ENCODE data around the gene PTAR1. TPM values are rescaled to one million over a fixed set of nuclear protein-coding genes. Genes with fewer than 3 reads are reported as not detected.

Gene PTAR1
- total RNA-seq, 2 experiments from 2014 or later, result 55.6 to 62.3 TPM

DNA sequence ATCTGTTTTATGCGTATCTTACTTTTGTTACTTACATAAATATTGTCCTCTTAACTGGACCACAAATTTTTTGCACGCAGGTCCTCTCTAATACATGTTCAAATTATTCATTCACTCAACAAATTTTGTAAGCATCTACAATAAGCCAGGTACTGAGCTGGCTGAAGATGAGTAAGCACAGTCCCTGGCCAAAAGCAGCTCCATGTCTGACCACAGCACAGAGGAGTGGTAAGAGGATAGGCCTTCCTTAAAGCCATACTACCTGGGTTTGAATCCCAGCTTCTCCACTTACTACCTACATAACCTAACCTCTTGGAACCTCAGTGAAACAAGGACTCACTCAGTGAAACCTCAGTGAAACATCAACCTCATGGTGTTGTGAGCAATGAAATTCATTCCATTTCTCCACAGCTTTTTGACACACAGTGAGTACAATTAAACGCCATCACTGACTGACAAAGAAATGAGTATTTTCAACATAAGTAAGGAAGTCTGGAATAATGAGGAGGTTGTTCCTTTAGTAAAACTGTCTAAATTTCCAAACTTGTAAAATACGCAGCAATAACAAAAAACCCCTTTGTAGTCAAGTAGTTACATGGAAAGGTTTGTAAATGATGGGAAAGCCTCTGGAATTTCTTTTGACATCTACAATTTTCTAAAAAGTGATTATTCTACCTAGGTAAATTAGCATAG is 15.0 kb downstream of the PTAR1 start:
- Mint-ChIP-seq H3K27ac (no peak overlapping the region), H3K36me3 (ENCODE audit: low read depth) (peaks cover 60% of the 10 kb centered on the region), H3K4me1 (peaks cover 24% of the 10 kb centered on the region), H3K9me3 (no peaks in the 10 kb centered on the region), H3K27me3 (no peaks in the 10 kb centered on the region), H3K4me3 (no peak overlapping the region)
- ChIA-PET CTCF (no interaction called here), POLR2A (no interaction called here)
- DNase-seq, result no peak

DNA sequence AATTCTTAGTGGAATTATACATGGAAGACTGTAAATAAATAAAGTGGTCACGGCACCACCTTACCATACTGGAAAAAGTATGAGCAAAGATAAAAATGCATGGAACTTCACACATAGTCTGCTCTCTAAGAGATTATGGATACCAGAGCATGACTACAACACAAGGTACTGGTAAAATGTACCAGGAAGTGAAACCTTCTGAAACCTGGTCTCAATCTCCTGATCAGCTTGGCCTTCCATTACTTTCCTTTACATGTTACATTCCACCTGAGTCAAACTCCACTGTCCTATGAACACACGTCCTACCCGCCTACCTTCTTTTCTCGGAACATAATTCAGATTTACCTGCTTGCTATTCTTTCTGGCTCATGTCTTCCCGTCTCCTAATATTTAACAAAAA is 15.9 kb downstream of the PTAR1 start:
- H3K9me3 Mint-ChIP-seq, result no peaks in the 10 kb centered on the region
- no peaks in the 10 kb centered on the region for H3K27me3 Mint-ChIP-seq
- no peak overlapping the region for H3K27ac Mint-ChIP-seq
- DNase-seq, result no peak
- peaks cover 63% of the 10 kb centered on the region for H3K36me3 Mint-ChIP-seq (ENCODE audit: low read depth)
- peaks cover 24% of the 10 kb centered on the region for H3K4me1 Mint-ChIP-seq
- ChIA-PET CTCF (no interaction called here), POLR2A (no interaction called here)
- no peak overlapping the region for H3K4me3 Mint-ChIP-seq

GRCh38 chr9:69740872-69741505 is 18.8 kb downstream of the PTAR1 start:
- H3K27ac Mint-ChIP-seq, result no peak overlapping the region
- H3K4me1 Mint-ChIP-seq, result peaks cover 15% of the 10 kb centered on the region
- H3K27me3 Mint-ChIP-seq, result no peaks in the 10 kb centered on the region
- peaks cover 53% of the 10 kb centered on the region for H3K36me3 Mint-ChIP-seq (ENCODE audit: low read depth)
- ChIA-PET POLR2A (no interaction called here), CTCF (interaction anchor here (0.7 kb wide), 1 partner anchor 64 kb away, joined by 3 read pairs; no protein-coding TSS in a partner anchor)
- DNase-seq, result no peak
- no peak overlapping the region for H3K4me3 Mint-ChIP-seq
- H3K9me3 Mint-ChIP-seq, result no peaks in the 10 kb centered on the region

- no peak for DNase-seq
- Mint-ChIP-seq H3K27me3 (no peaks in the 10 kb centered on the region), H3K4me3 (no peak overlapping the region), H3K36me3 (ENCODE audit: low read depth) (peaks cover 50% of the 10 kb centered on the region), H3K4me1 (no peaks in the 10 kb centered on the region), H3K9me3 (no peaks in the 10 kb centered on the region), H3K27ac (no peak overlapping the region)
- ChIA-PET CTCF (no interaction called here), POLR2A (interaction anchor here (0.6 kb wide), 1 partner anchor 633 kb away, joined by 6 read pairs; no protein-coding TSS in a partner anchor)
These were observed 28.5 kb downstream of the PTAR1 start for GRCh38 chr9:69731348-69731747.

- H3K27ac Mint-ChIP-seq, result no peak overlapping the region
- ChIA-PET POLR2A (no interaction called here), CTCF (no interaction called here)
- no peaks in the 10 kb centered on the region for H3K4me1 Mint-ChIP-seq
- H3K9me3 Mint-ChIP-seq, result no peaks in the 10 kb centered on the region
- no peaks in the 10 kb centered on the region for H3K27me3 Mint-ChIP-seq
- no peak for DNase-seq
- H3K36me3 Mint-ChIP-seq (ENCODE audit: low read depth), result peaks cover 61% of the 10 kb centered on the region
- no peak overlapping the region for H3K4me3 Mint-ChIP-seq
These were observed 39.8 kb downstream of the PTAR1 start for GRCh38 chr9:69719983-69720382.

- ChIA-PET POLR2A (no interaction called here), CTCF (no interaction called here)
- Mint-ChIP-seq H3K9me3 (no peaks in the 10 kb centered on the region), H3K36me3 (ENCODE audit: low read depth) (peaks cover 62% of the 10 kb centered on the region), H3K27ac (no peak overlapping the region), H3K4me1 (no peaks in the 10 kb centered on the region), H3K4me3 (no peak overlapping the region), H3K27me3 (no peaks in the 10 kb centered on the region)
- DNase-seq, result no peak
These were observed 40.4 kb downstream of the PTAR1 start for GRCh38 chr9:69719367-69719766.

GRCh38 chr9:69718218-69718617 is 41.6 kb downstream of the PTAR1 start:
- Mint-ChIP-seq H3K4me1 (no peaks in the 10 kb centered on the region), H3K4me3 (no peak overlapping the region), H3K36me3 (ENCODE audit: low read depth) (peaks cover 55% of the 10 kb centered on the region), H3K9me3 (no peaks in the 10 kb centered on the region), H3K27ac (no peak overlapping the region), H3K27me3 (no peaks in the 10 kb centered on the region)
- POLR2A ChIA-PET, result no interaction called here
- CTCF ChIA-PET, result no interaction called here
- no peak for DNase-seq

DNA sequence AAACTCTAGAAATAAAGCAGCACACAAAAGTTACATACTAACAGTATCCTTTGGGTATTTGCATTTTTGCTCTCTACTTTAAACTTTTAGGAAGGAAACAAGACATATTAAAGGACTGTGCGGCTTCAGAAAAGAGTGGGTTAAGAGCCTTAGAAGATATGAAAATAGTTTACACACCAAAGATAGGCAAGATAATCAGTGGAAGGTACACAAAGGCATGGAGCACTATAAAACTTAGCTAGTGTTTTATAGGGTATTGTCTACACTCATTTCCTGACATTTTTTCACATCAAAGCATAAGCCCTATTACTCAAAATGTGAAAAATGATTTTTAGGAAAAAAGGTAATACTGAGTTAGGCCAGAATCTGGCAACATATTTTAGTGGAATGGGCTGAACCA is 44.0 kb downstream of the PTAR1 start:
- Mint-ChIP-seq H3K36me3 (ENCODE audit: low read depth) (peaks cover 39% of the 10 kb centered on the region), H3K4me3 (no peak overlapping the region), H3K27me3 (no peaks in the 10 kb centered on the region), H3K4me1 (no peaks in the 10 kb centered on the region), H3K9me3 (no peaks in the 10 kb centered on the region), H3K27ac (no peak overlapping the region)
- no peak for DNase-seq
- CTCF ChIA-PET, result interaction anchor here (1.0 kb wide), 1 partner anchor 19 kb away, joined by 3 read pairs; no protein-coding TSS in a partner anchor
- POLR2A ChIA-PET, result no interaction called here

DNA sequence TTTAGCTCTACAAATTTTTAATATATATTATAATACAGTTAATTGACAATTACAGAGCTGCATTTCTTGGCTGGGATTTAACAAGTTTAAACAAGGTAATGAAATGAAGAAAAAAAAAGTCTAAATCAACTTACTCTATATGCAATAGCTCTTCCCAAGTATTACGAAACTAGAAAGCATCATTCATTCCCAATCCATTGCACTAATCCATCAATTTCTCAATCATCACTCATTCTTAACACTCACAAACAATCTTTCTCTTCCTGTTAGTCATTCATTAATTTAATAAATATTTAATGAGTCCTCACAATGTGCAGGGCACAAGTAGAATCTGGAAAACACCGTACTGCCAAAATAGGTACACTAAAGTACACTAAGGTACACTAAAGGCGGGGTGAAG is 44.7 kb downstream of the PTAR1 start:
- Mint-ChIP-seq H3K9me3 (no peaks in the 10 kb centered on the region), H3K27me3 (no peaks in the 10 kb centered on the region), H3K4me1 (no peaks in the 10 kb centered on the region), H3K36me3 (ENCODE audit: low read depth) (peaks cover 35% of the 10 kb centered on the region), H3K4me3 (no peak overlapping the region), H3K27ac (no peak overlapping the region)
- ChIA-PET POLR2A (no interaction called here), CTCF (no interaction called here)
- DNase-seq, result no peak

DNA sequence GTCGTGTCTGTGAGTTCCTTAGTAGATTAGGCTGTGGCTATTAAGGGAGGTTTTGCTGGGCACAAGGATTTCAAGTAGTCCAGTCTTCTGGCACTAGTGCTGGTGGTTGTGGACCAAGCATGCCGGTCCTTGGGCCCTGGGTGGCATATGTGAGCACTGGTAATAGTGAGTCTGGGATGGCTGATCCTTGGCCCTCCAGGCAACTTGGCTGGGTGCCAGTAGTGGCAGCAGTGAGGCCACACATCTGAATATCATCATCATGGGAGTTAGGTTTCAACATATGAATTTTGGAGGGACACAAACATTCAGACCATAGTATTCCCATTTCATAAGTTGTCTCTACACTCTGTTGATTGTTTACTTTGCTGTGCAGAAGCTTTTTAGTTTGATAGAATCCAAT is 62.3 kb downstream of the PTAR1 start:
- Mint-ChIP-seq H3K27ac (no peak overlapping the region), H3K36me3 (ENCODE audit: low read depth) (no peaks in the 10 kb centered on the region), H3K4me1 (no peaks in the 10 kb centered on the region), H3K9me3 (peaks cover 26% of the 10 kb centered on the region), H3K27me3 (peaks cover 21% of the 10 kb centered on the region), H3K4me3 (no peak overlapping the region)
- DNase-seq, result no peak
- CTCF ChIA-PET, result no interaction called here
- POLR2A ChIA-PET, result no interaction called here

DNA sequence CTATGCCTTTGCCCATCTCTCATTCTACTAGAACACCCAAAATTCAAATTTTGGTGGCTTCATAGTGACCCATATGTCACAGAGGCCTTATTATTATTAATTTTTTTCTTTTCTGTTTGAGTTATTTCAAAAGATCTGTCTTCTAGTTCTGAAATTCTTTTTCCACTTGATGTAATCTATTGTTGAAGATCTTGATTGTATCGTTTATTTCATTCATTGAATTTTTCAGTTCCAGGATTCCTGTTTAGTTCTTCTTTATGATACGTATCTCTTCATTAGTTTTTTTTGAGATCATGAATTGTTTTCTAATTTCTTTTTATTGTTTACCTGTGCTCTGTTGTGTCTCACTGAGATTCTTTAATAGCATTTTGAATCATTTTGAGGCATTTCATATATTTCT is 63.0 kb downstream of the PTAR1 start:
- Mint-ChIP-seq H3K9me3 (peaks cover 24% of the 10 kb centered on the region), H3K4me1 (no peaks in the 10 kb centered on the region), H3K27ac (no peak overlapping the region), H3K36me3 (ENCODE audit: low read depth) (no peaks in the 10 kb centered on the region), H3K4me3 (no peak overlapping the region), H3K27me3 (peaks cover 25% of the 10 kb centered on the region)
- CTCF ChIA-PET, result no interaction called here
- POLR2A ChIA-PET, result no interaction called here
- DNase-seq, result no peak

DNA sequence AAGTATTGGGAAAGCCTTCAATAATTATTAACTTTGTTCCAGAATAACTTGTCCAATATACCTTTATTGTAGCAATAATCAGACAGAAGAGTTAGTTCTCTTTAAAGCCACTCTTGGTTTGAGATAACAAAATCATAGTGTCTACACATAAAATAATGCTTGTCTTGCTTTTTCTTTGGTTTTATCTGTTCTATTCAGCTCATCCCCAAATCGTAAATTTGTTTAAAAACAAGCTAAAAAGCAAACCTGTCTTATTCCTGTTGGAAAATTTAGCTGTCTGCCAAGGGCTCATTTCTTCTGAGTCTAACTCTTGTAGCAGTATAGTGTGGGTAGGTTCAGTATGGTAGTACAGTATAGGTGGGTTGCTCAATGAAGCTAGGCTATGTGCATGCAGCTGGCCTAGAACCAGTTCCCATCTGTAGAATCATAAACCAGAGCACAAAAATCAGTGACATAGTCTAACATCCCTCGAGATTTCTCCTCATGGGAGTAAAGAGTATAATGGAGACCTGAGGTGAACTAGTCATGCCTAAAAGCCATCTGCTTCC is 69.7 kb downstream of the PTAR1 start:
- POLR2A ChIA-PET, result no interaction called here
- Mint-ChIP-seq H3K4me1 (no peaks in the 10 kb centered on the region), H3K4me3 (no peak overlapping the region), H3K27me3 (peaks cover 33% of the 10 kb centered on the region), H3K9me3 (no peaks in the 10 kb centered on the region), H3K36me3 (ENCODE audit: low read depth) (no peaks in the 10 kb centered on the region), H3K27ac (no peak overlapping the region)
- CTCF ChIA-PET, result interaction anchor here (0.6 to 1.2 kb wide), 5 partner anchors 11 to 124 kb away, joined by 3 read pairs; no protein-coding TSS in a partner anchor
- DNase-seq, result no peak

GRCh38 chr9:69683927-69684326 is 75.9 kb downstream of the PTAR1 start:
- CTCF ChIA-PET, result no interaction called here
- Mint-ChIP-seq H3K4me1 (no peaks in the 10 kb centered on the region), H3K27me3 (peaks cover 11% of the 10 kb centered on the region), H3K9me3 (no peaks in the 10 kb centered on the region), H3K27ac (no peak overlapping the region), H3K4me3 (no peak overlapping the region), H3K36me3 (ENCODE audit: low read depth) (no peaks in the 10 kb centered on the region)
- POLR2A ChIA-PET, result no interaction called here
- DNase-seq, result no peak

Measured in activated CD4-positive, alpha-beta T cell treated with anti-CD3 and anti-CD28 coated beads, Interleukin-2, amount 10 ng/mL, durations not matched to agents 7 days and 5 days (primary cell).